Panc1 (cell line): ENCODE measurements around the gene EPGN. TPM values are rescaled to one million over a fixed set of nuclear protein-coding genes. Genes with fewer than 3 reads are reported as not detected.

ENCODE experiments used
- ATAC-seq: fragments of 200-7000 bp; cut with Tn5 transposase; 2 replicates; pipeline ENCODE4 v1.9.1; 2020; ENCODE audit warnings: mild to moderate bottlenecking, moderate library complexity
- BruUV-seq: library from RNA; stranded (reverse); fragments of 400-500 nt; replicated peaks from 2 replicates; lab custom pipeline; 2021; lab: Mats Ljungman, UMichigan
- CTCF ChIA-PET: fragments of 300-600 bp; sonication (Branson Sonifier 250); formaldehyde crosslinking; loops from one replicate; lab custom pipeline; 2022; ENCODE audit warnings: antibody characterized with exemption; lab: Charles Lee
- POLR2A ChIA-PET: fragments of 300-600 bp; sonication (Branson Sonifier 250); formaldehyde crosslinking; loops from one replicate; lab custom pipeline; 2022; ENCODE audit warnings: antibody characterized with exemption; lab: Charles Lee
- DNase-seq: peaks from one replicate; pipeline ENCODE4 v3.0.0-alpha.2; 2010; ENCODE audit warnings: low read depth, low spot score
- H3K27ac ChIP-seq: 2 replicates; pipeline ENCODE4 v1.5.1; 2011; ENCODE audit warnings: mild to moderate bottlenecking, low read length, inconsistent platforms
- H3K27me3 ChIP-seq: fragments of 200-500 bp; sonication (Bioruptor generic); 2 replicates; pipeline ENCODE4 v1.6.0; 2014; ENCODE audit warnings: low read length, inconsistent platforms; ENCODE audit not compliant: control insufficient read depth, insufficient read depth
- H3K36me3 ChIP-seq: fragments of 200-500 bp; sonication (Bioruptor generic); 2 replicates; pipeline ENCODE4 v1.5.1; 2014; ENCODE audit warnings: inconsistent platforms, mild to moderate bottlenecking, low read length, moderate library complexity; ENCODE audit not compliant: control insufficient read depth, insufficient read depth
- H3K4me1 ChIP-seq: 2 replicates; pipeline ENCODE4 v1.5.1; 2011; ENCODE audit warnings: inconsistent platforms, mild to moderate bottlenecking, low read length, moderate library complexity; ENCODE audit not compliant: control insufficient read depth, insufficient read depth
- H3K4me3 ChIP-seq, 2 experiments: 2 replicates each; pipeline ENCODE4 v1.5.1; 2011 to 2012; ENCODE audit warnings: low read depth in 2 of 2, low read length in 2 of 2, mild to moderate bottlenecking in 2 of 2, inconsistent platforms in 1 of 2, moderate library complexity in 1 of 2
- H3K9me3 ChIP-seq: fragments of 200-500 bp; sonication (Bioruptor generic); 2 replicates; pipeline ENCODE4 v1.5.1; 2014; ENCODE audit warnings: low read depth, mild to moderate bottlenecking, inconsistent platforms, low read length, moderate library complexity; ENCODE audit not compliant: control insufficient read depth, insufficient read depth
- POLR2AphosphoS5 ChIP-seq: IDR thresholded peaks from 2 replicates; pipeline ENCODE4 v1.6.1; 2012; ENCODE audit warnings: mild to moderate bottlenecking, low read depth, low read length, moderate library complexity
- SIN3A ChIP-seq: IDR thresholded peaks from 2 replicates; pipeline ENCODE4 v1.6.1; 2012; ENCODE audit warnings: low read depth, mild to moderate bottlenecking, low read length, moderate library complexity, borderline replicate concordance; ENCODE audit not compliant: insufficient read depth
- TCF7L2 ChIP-seq: IDR thresholded peaks from 2 replicates; pipeline ENCODE4 v1.6.1; 2011; ENCODE audit warnings: mild to moderate bottlenecking, low read depth, low read length, inconsistent platforms
- in situ Hi-C: cut with HindIII; loops from 2 replicates; pipeline ENCODE4 v1.10.0; 2016; ENCODE audit warnings: low sequenced_read_pairs, low pct_unique_long_range_greater_than_20kb
- intact Hi-C: fragments of 100-400 bp; cut with micrococcal nuclease; formaldehyde crosslinking; loops from one replicate; pipeline ENCODE4 v1.10.0; 2022; ENCODE audit not compliant: unreplicated experiment
- total RNA-seq: library from RNA; stranded (reverse); gene quantifications from one replicate; pipeline ENCODE4 v1.2.1, GENCODE V29; 2021; ENCODE audit not compliant: unreplicated experiment
- TF ChIP-seq, protein P1 (sequence below), 2 experiments: IDR thresholded peaks; 2 replicates each; pipeline ENCODE4 v1.6.1; 2011 to 2012; ENCODE audit warnings: low read depth in 2 of 2, control low read depth in 1 of 2, low read length in 1 of 2, mild to moderate bottlenecking in 1 of 2, moderate library complexity in 1 of 2; ENCODE audit not compliant: insufficient read depth in 1 of 2
- TF ChIP-seq, protein P2 (sequence below): fragments of 450-650 bp; IDR thresholded peaks from 2 replicates; pipeline ENCODE4 v1.5.1; 2017; ENCODE audit warnings: mild to moderate bottlenecking

The EPGN gene
- total RNA-seq, 1 experiment from 2014 or later: not detected

DNA sequence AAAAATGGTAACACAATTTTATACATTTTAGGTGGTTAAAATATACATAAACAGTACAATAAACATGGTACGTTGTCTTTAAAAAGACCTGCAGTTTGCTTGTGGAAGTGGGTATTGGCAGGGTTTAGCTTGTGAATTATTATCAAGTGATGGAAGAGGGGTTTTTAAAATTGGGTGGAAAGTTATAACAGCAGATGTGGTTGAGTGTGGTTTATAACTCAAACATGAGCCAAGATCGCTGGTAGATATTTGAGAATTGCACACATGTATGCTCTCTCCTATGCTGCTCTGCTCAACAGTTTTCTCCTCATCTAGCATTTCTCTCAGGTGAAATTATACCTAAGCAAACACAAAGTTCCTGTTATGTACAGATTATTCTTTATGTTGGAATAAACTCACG, 14.0 kb downstream of the EPGN start:
- ChIA-PET CTCF (no interaction called here), POLR2A (no interaction called here)
- Histone ChIP-seq H3K4me1 (no peaks in the 10 kb centered on the region), H3K4me3 (no peak overlapping the region), H3K27ac (no peak overlapping the region), H3K9me3 (no peaks in the 10 kb centered on the region), H3K36me3 (no peaks in the 10 kb centered on the region), H3K27me3 (no peaks in the 10 kb centered on the region)
- TF ChIP-seq TCF7L2: no peak
- DNase-seq: no peak
- in situ Hi-C loops: no loop called here
- no peak for ATAC-seq
- BruUV-seq: no TSS peak
- intact Hi-C loops: loop anchor here (5.0 kb wide), 1 partner anchor 350 kb away; no protein-coding TSS in a partner anchor

DNA sequence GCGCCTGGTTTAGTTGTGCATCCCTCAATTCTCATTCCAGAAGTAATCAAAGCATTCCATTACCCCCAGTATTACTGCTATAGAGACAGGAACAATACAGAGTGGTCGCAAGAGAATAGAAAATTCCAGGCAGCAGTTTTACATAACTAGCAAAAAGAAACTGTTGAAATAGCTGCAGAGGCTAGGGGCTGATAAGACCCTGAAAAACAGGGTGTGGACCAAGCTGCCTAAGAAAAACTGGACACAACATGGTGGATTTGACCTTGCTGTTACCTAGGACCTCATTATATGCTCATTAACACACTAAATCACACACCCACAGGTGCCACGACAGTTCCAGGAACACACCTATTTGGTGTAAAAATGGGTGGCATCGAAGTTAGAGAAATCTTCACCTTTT, 15.4 kb downstream of the EPGN start:
- H3K36me3 ChIP-seq: no peaks in the 10 kb centered on the region
- ATAC-seq (no peak), DNase-seq (no peak)
- no peaks in the 10 kb centered on the region for H3K27me3 ChIP-seq
- no peaks in the 10 kb centered on the region for H3K9me3 ChIP-seq
- ChIA-PET CTCF (no interaction called here), POLR2A (no interaction called here)
- intact Hi-C loops (loop anchor here (5.0 kb wide), 1 partner anchor 349 kb away; no protein-coding TSS in a partner anchor), in situ Hi-C loops (no loop called here)
- no peaks in the 10 kb centered on the region for H3K4me1 ChIP-seq
- H3K27ac ChIP-seq: no peak overlapping the region
- TF ChIP-seq TCF7L2: no peak
- TF ChIP-seq POLR2AphosphoS5: no peak
- TF ChIP-seq SIN3A: no peak
- TF ChIP-seq, protein P1, sequence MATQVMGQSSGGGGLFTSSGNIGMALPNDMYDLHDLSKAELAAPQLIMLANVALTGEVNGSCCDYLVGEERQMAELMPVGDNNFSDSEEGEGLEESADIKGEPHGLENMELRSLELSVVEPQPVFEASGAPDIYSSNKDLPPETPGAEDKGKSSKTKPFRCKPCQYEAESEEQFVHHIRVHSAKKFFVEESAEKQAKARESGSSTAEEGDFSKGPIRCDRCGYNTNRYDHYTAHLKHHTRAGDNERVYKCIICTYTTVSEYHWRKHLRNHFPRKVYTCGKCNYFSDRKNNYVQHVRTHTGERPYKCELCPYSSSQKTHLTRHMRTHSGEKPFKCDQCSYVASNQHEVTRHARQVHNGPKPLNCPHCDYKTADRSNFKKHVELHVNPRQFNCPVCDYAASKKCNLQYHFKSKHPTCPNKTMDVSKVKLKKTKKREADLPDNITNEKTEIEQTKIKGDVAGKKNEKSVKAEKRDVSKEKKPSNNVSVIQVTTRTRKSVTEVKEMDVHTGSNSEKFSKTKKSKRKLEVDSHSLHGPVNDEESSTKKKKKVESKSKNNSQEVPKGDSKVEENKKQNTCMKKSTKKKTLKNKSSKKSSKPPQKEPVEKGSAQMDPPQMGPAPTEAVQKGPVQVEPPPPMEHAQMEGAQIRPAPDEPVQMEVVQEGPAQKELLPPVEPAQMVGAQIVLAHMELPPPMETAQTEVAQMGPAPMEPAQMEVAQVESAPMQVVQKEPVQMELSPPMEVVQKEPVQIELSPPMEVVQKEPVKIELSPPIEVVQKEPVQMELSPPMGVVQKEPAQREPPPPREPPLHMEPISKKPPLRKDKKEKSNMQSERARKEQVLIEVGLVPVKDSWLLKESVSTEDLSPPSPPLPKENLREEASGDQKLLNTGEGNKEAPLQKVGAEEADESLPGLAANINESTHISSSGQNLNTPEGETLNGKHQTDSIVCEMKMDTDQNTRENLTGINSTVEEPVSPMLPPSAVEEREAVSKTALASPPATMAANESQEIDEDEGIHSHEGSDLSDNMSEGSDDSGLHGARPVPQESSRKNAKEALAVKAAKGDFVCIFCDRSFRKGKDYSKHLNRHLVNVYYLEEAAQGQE (IDR thresholded peaks at IDR 0.05; ENCODE audit: insufficient read depth in 1 of 2, low read depth in 2 of 2, low read length in 1 of 2): no peak
- TF ChIP-seq, protein P2, sequence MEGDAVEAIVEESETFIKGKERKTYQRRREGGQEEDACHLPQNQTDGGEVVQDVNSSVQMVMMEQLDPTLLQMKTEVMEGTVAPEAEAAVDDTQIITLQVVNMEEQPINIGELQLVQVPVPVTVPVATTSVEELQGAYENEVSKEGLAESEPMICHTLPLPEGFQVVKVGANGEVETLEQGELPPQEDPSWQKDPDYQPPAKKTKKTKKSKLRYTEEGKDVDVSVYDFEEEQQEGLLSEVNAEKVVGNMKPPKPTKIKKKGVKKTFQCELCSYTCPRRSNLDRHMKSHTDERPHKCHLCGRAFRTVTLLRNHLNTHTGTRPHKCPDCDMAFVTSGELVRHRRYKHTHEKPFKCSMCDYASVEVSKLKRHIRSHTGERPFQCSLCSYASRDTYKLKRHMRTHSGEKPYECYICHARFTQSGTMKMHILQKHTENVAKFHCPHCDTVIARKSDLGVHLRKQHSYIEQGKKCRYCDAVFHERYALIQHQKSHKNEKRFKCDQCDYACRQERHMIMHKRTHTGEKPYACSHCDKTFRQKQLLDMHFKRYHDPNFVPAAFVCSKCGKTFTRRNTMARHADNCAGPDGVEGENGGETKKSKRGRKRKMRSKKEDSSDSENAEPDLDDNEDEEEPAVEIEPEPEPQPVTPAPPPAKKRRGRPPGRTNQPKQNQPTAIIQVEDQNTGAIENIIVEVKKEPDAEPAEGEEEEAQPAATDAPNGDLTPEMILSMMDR: no peak
- H3K4me3 ChIP-seq: no peak overlapping the region
- BruUV-seq: no TSS peak

DNA sequence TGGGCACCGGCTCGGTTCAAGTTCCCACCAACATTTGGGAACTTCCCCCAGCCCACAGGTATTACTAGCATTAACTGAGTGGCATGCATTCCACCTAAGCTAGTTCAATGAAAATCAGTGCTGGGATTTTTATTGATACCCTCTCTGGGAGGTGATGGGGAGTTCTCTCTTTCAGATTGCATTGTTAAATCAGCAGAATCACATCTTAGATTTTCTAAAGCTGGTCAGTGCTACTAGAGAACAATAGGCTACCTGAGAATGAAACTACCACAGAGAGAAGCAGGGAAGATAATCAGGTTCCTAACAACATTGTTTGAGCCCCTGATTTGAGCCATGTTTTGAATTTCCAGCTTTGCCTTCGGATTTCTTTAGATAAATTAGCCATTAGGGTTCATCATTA, 16.0 kb downstream of the EPGN start:
- ChIA-PET CTCF (no interaction called here), POLR2A (no interaction called here)
- Histone ChIP-seq H3K27me3 (no peaks in the 10 kb centered on the region), H3K36me3 (no peaks in the 10 kb centered on the region), H3K9me3 (no peaks in the 10 kb centered on the region), H3K4me1 (no peaks in the 10 kb centered on the region), H3K4me3 (no peak overlapping the region), H3K27ac (no peak overlapping the region)
- DNase-seq (no peak), ATAC-seq (no peak)
- no TSS peak for BruUV-seq
- TF ChIP-seq, protein P1 (IDR thresholded peaks at IDR 0.05; ENCODE audit: insufficient read depth in 1 of 2, low read depth in 2 of 2, low read length in 1 of 2): no peak
- TF ChIP-seq, protein P2: no peak
- TF ChIP-seq POLR2AphosphoS5 (no peak), TCF7L2 (no peak), SIN3A (no peak)
- in situ Hi-C loops: no loop called here
- intact Hi-C loops: loop anchor here (5.0 kb wide), 1 partner anchor 348 kb away; no protein-coding TSS in a partner anchor
